Brain pericyte (primary cell): ENCODE measurements around the gene PDZD2.
"Not testable (repeated sequence)": the region's sequence is repeated elsewhere in the genome, so short reads cannot be mapped to it uniquely, and the experiment has no call there.

ENCODE experiments used
- DNase-seq: peaks from one replicate; pipeline ENCODE4 v3.0.0-alpha.2; 2012; ENCODE audit warnings: low read depth, low spot score

The PDZD2 gene

DNA sequence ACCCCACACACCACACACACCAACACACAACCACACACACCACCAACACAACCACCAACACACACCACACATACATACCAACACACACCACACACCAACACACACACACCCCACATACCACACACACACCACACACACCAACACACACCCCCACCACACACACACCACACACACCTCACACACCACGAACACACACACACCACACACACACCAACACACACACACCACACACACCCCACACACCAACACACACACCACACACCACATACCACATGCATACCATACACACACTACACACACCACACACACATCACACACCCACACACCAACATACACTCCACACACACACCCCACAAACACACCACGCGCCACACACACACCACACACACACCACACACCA is 363.8 kb downstream of the PDZD2 start:
- DNase-seq, result no peak

DNA sequence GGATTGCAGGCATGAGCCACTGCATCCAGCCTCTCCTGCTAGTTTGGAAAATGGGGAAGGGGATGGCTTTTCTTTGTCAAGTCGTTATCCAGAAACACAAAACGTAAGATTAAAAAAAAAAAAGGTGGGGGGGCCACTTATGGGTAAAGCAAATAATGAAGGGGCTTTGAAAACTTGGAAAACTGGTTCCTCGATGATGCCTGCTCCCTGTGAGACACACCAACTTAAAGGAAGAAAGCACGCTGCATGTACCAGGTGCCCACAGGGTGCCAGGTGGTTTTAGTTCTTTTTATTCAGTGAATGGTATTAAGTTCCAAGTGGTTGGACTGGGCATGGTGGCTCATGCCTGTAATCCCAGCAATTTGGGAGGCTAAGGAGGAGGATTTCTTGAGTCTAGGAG is 365.1 kb downstream of the PDZD2 start:
- DNase-seq, result no peak

DNA sequence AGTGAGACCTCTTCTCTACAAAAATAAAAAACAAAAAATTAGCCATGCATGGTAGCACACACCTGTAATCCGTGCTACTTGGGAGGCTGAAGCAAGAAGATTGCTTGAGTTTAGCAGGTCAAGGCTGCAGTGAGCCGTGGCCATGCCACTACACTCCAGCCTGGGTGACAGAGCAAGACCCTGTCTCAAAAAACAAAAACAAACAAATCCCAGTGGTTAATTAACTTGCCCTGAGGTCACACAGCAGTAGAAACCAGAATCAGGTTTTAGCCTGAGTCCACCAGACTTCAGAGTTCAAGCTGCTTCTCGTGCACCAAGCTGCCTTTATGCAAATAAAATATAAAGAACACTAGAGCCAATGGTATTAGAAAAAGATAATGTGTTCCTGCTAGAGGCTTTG is 365.5 kb downstream of the PDZD2 start:
- no peak for DNase-seq

DNA sequence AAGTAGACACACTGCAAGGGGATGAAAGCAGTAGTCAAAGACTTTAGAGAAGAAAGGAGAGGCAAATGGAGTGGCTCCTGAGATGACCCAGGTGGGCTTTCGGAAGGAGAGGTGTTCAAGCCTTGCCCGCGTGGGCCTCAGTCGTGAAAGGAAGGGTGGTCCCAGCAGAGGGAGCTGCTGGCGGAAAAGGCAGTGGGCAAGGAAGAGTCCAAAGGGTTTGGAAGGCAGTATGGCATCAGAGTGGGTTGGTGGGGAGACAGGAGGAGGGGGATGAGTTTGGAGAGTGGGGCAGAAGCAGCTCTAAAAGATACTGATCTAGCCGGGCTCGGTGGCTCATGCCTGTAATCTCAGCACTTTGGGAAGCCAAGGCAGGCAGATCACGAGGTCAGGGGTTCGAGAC is 369.8 kb downstream of the PDZD2 start:
- DNase-seq, result no peak

DNA sequence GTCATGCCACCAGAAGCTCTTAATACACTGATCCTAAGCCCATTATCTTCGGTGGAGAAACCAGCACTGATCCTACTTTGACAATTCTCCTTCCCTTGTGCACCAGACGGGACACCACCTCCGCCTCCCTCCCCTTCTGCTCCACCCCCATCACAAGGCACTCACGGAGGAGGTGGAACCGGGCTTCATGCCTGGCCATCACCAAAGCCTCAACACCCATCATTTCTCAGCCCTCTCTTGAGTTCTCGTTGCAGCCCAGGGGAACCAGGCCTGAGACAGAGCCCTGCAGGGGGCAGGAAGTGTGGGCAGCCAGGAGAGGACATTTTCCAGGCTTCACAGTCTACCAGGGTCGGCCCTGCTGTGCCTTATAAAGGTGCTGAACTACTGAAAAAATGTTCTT is 374.7 kb downstream of the PDZD2 start:
- DNase-seq, result no peak

DNA sequence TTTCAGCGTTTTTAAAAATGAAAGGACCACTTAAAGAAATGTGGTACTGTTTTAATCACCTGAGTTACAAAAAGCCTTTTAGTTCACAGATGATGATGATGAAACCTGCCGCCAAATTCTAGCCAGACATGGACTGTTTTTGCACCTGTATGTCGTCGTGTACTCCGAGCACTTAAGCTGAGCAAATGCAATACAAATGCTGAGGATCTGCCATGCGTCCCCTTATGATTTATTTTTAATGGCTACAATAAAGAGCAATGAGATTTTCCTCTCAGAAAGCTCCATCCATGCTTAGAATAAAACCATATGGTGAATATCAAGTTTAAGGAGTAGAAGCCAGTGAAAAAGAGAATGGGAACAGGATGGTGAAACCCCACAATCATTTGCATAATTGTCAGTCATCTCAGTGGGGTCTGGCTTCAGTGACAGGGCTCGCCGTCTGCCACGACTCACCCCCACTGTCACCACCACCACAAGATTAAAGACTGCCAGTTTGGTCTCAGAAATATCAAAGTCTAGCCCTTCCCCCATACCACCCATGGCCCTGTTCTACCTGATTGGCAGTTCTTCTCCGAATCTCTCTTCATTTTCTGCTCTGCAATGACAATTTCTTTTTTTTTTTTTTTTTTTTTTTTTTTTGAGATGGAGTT is 375.3 kb downstream of the PDZD2 start:
- DNase-seq, result no peak

DNA sequence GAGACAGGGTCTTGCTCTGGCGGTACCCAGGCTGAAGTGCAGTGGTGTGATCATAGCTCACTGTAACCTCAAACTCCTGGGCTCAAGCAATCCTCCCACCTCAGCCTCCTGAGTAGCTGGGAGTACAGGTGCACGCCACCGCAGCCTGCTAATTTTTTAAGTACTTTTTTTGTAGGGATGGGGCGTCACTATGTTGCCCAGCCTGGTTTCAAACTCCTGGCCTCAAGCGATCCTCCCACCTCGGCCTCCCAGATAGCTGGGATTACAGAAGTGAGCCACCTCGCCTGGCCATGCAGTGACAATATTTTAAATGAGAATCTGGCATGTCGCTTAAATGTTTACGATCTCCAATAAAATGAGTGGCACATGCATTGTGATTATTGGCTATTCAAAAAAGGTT is 376.3 kb downstream of the PDZD2 start:
- DNase-seq, result not testable (repeated sequence)

DNA sequence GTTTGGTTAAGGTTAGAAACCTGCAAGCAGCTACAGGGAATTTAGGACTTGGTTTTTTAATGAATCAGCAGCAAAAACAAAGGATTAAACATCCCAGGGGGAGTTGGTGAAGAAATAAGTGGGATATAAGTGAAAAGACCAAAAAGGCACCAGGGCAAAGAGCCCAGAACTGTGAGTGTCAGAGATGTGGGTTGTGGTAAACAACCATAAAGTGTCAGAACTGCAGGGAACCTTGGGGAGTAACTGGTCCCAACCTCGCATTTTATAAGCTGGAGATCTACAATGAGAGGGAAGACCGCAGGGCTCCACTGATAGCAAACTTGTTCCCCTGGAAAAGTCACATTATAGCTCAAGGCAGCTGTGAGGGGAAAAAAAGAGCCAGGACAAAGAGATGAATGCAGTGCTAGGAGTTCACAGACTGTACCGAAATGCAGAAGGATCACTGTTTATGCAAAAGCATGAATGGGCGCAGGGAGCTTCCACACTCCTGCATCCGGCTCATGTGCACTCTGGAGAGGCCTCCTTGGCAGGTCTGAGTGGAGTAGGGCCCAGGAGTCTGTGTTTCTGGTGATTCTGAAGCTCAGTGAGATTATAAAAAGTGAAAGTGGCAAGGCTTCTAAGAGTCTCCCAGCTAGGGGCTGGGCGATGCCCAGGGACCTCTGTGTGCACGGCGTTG is 378.9 kb downstream of the PDZD2 start:
- peak; percentile 17 for DNase-seq

DNA sequence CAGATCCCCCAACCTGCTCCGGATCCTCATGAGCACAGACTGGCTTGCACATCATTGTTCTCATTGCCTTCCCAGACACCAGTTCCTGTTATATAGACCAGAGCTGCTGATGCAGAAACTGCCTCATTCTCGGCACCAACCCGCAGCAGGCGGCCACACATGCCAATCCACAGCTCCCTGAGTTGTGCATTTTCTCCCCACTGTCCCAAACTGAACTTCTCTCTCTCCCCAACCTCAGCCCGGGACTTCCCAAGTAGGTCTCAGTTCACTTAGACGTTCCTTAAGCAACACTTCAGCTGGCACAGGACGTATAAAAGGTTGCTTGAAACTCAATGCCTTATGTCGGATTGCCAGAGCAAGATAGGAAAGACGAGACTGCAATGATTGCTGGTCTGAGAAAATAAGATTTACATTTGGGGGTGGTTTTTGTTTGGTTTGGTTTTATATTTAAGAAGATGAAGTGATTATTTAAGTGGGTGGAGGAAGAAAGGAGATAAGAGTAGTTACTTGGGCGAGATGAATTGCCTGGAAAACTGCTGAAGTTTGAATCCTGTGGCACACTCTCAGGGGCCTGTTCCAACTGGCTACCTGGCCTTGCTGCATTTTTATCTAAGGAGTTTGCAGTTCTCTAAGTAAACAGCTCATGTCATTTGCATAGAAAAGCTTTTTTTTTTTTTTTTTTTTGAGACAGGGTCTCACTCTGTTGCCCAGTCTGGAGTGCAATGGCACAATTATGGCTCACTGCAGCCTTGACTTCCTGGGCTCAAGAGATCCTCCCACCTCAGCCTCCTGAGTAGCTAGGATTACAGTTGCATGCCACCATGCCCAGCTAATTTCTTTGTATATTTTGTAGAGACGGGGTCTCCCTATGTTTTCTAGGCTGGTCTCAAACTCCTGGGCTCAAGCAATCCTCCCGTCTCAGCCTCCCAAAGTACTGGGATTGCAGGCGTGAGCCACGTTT is 379.8 kb downstream of the PDZD2 start:
- no peak for DNase-seq

DNA sequence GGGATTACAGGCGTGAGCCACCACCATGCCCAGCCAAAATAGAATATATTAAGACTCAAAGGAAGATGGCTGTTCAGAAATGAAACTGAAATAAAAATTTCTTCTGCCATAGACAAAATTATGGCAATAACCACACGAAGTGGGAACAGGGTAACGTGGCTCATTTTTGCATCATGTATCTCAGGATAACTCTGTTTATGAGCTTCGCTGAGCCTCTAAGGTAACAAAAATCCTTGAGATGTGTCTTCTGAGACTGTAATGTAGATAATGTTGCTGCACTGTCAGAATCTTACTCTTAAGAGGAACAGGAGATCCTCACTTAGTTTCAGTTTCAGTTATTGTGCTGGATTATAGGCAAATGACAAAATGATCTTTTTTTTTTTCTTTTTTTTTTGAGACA is 381.3 kb downstream of the PDZD2 start:
- DNase-seq, result no peak

DNA sequence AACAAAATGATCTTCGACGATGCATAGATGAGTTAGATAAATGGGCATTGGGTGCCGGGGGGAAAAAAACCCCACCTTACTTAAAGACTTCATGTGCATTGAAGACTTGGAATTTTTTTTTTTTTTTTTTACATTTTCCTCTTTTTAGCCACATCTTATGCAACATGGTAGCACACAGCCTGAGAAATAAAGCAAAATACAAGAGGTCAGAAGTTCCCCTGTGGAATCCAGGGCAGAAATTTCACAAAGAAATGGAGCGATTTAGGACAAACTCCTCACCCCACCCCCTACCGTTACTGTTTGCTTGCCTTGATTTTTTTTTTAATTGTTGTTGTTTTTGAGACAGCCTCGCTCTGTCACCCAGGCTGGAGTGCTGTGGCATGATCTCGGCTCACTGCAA is 382.0 kb downstream of the PDZD2 start:
- DNase-seq, result no peak

DNA sequence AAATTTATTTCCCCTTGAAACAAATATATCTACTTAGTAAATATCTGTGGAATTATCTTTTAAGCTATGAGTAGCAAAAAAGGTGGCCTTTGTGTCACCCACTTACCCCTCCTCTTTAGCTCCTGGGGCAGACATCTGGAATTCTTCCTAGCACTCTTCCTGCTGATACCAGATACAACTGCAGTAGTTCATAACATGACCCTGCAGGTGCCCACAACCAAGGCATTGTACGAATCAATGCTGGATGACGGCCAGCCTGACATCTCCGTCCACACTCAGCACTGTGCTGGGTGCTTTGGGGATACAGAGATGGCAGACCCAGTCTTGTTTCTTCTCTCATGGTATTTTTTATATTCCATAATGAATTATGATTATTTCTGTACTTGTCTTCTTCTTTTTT is 382.8 kb downstream of the PDZD2 start:
- DNase-seq, result no peak

DNA sequence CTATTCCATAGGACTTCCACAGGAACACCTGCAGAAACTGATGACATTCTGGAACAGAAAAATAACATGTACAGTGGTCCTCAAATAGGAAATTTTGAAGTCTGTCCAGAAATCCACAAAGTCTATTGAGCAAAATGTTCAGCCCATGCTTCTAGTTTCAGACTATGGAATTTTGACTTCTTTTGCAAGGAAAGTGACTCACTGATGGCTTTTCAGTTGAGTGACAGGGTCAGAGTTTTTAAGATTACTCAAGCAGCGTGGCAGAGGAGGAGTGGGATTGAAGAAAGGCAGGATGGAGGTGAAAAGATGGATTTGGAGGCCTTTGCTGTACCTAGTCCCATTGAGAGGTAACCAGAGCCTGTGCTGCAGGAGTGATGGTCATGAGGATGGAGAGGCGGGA is 383.7 kb downstream of the PDZD2 start:
- no peak for DNase-seq

DNA sequence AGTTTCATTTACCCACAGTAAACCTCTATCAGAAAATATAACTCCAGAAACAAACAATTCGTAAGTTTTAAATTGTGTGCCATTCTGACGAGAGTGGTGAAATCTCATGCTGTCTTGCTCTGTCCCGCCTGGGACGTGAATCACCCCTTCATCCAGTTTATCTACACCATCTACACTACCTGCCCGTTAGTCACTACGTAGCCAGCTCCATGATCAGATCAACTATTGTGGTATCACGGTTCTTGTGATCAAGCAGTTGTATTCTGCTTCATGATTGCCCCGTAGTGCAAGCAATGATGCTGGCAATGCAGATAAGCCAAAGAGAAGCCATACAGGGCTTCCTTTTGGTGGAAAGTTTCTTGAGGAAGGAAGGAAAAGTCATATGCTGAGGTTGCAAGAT is 384.9 kb downstream of the PDZD2 start:
- no peak for DNase-seq

DNA sequence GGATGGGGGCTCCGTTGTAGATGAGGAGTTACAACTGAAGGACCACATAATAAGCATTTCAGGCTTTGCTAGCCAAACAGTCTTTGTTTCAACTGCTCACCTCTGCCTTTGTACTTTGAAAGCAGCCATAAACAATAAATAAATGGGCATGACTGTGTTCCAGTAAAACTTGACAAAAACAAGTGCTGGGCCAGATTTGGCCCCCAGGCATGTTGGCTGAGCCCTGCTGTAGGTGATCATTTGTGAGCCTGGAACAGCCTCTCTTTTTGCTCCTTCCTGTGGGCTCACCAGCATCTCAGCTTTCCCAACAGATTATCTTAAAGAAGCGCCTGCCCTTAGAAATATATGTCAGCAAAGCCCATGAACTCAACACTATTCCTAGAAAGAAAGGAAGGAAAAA is 385.8 kb downstream of the PDZD2 start:
- DNase-seq, result no peak

DNA sequence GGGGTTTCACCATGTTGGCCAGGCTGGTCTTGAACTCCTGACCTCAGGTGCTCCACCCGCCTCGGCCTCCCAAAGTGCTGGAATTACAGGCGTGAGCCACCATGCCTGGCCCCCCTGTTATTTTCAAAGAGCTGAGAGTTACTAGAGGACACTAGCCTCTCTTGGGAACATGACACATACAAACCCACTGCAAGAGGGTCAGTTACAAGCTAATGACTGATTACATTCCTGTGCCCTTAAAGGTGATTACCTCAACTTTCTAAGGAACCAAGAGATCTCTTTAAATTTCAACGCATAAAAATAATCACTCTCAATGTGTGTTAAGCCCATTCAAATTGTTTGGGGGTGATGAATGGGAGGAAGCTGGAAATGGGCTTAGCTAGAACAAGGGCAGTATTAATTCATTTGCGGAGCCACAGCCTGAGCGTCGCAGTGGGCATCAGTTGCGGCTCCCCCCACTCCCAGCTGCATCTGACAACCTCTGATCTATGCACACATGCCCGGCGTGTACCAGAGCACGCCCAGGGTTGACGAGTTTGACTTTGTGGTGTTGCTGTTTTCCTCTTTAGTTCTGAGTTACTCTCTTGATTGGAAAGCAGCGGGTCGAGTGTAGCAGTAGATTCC is 388.3 kb downstream of the PDZD2 start:
- no peak for DNase-seq

DNA sequence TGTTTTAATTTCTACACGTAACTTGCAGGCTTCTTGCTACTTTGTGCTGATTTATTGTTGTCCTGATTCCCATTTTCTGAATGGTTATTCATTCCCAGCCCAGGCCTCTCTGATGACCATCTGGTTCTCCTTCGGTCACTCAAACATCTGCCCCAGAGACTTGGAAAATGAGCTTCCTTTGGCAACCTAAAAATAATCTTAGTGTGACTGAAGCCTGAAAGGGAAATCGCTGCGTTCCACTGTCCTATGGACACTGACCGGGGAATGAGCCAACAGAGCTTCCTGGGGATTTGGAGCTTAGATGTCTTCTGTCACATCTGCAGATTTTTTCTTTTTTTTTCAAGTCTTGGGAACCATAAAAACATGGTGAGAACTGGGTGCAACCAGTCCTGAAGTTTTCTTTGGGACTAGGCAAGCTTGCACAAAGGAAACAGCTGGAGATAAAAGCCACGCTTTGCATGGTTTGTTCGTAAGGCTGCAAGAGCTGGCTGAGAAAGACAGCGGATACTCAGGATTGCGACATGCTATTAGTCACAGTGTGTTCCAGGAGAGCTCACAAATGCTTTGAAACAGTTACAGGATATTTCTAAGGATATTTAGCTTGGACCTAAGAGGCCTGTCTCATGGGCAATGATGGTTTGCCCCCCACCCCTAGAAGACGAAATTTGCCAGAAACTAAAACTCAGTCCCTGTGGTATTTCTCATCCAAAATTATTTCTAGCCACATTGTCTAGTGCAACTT is 389.0 kb downstream of the PDZD2 start:
- DNase-seq, result peak; percentile 86

DNA sequence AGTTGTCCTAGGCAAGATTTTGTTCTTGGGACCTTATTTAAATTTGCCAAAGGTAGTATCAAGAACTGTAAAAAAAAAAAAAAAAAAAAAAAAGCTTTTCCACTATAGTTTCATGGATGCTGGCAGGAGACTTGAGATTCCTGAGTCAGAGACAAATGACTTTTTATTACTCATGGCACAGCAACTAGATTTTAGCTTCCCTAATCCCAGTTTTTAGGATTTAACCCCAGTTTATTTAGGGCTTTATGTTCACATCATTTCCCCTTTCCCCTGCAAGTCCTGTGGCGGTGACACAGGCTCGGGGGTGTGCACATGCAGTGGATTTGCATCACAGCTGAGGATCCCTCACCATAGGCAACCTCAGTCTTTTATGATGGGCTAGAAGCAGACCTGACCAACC is 390.3 kb downstream of the PDZD2 start:
- no peak for DNase-seq

DNA sequence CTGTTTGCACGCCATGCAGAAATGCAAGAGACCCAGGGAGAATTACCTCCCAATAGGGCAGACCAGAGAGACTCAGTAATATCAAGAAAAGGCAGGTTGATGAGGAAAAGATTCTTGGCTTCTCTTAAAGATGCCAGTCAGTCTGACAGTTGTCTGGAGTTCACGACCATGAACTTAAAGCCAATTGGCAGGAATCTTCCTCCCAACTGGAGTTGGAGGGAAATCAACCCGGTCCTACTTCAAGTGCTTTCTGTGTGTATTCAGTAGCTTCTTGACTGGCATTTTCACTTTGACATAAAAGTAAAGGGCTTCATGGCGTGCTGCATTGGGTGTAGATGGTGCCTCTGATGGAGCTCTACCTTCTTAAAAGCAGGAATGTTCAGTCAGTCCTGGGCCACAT is 390.9 kb downstream of the PDZD2 start:
- DNase-seq, result no peak

DNA sequence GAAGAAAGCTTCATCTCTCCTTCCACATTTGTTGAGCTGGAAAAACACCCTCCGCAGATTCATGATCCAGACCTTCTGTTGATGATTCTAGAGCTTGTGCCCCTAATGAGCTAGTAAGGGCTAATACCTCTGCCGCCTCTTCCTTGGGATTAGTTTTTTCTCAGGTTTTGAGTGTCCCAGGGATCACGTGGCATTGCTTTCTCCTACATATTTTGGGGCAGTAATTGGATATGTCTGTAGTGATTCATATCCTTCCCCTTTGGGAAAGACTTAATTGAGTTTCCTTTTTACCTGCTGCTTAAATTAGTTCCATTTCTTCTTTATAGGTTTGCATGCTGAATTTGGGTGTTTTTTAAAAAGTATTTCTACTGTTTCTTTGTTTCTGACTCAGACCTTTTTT is 391.3 kb downstream of the PDZD2 start:
- no peak for DNase-seq

DNA sequence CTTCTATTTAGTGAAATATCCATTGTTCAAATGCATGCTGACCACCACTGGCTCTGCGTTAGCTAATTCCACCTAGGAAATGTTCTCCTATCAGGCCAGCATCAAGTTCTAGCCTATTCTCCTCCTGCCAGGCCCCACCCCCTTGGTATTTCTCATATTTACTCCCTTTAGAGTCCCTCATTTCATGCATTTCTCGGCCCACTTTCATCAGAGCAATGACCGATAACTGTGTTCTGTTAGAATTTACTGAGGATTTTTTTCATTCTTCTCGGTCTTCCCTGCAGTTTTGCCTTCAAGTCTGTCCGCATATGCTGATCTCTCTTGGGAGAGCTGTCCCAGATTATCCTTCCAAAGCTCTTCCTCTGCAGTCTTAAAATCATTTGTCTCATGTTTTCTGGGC is 391.8 kb downstream of the PDZD2 start:
- no peak for DNase-seq
